Activated CD4-positive, alpha-beta T cell treated with anti-CD3 and anti-CD28 coated beads for 48 hours (primary cell): ENCODE results near the gene TSPAN4.

ENCODE experiments used
- DNase-seq: peaks from one replicate; pipeline ENCODE4 v3.0.0-alpha.2; 2020

The TSPAN4 gene

GRCh38 chr11:842370-843002 lies at the start of gene TSPAN4, which contains the start of gene POLR2L:
Gene TSPAN4, plus strand, starts transcription at chr11:842852. Its CDS starts 7,453 bp downstream, at chr11:850305.
Gene POLR2L, minus strand, starts transcription at chr11:842529. Its CDS starts 21 bp downstream, at chr11:842508.
- peak; percentile 93 for DNase-seq

DNA sequence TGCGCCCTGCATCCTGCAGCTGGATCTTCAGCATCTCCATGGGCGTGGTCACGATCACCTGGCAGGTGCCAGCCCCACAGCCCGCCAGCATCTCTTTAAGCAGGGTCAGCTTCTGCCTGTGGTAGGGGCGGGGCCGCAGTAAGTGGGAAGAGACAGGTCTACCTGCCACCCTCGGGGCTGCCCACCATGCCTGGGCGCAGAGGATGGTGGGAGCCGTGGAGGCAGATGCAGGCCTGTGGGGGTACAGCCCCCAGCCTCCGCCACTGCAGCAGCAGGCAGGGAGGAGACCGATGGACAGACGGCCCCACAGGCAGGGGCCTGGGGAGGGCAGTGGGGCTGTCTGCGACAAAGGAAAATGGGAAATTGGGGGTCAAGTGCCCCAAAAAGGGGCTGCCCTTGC lies 49.8 kb upstream of the TSPAN4 start:
- no peak for DNase-seq

DNA sequence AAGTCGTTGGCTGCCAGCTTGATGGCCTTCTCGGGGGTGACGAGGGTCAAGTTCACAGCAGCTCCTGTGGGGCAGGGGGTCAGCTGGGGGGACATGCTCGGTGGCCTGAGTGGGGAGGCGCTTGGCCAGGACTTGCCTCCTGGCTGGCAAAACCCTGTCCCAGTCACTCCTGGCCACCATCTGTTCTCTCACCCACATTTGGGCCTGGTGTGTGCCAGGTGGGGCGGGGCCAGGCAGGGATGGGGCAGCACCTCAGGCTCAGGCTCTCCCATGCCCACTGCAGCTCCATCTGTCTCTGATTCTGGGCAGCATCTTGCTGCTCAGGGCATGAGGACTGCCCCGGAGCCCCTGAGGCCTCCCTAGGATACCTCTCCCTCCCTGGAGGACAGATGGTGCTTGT lies 49.1 kb upstream of the TSPAN4 start:
- DNase-seq = no peak

GRCh38 chr11:794013-794765 lies 48.5 kb upstream of the TSPAN4 start:
- no peak for DNase-seq

GRCh38 chr11:794766-795633 lies 47.7 kb upstream of the TSPAN4 start:
- no peak for DNase-seq

- peak; percentile 90 for DNase-seq
Measured at GRCh38 chr11:795634-796564, 46.8 kb upstream of the TSPAN4 start.

GRCh38 chr11:796565-797295 lies 45.9 kb upstream of the TSPAN4 start:
- no peak for DNase-seq

GRCh38 chr11:797296-798092 lies 45.2 kb upstream of the TSPAN4 start:
- DNase-seq = peak; percentile 83

GRCh38 chr11:798093-798713 lies 44.4 kb upstream of the TSPAN4 start, which contains the start of gene SLC25A22:
Gene SLC25A22, minus strand, starts transcription at chr11:798281. Its CDS starts 3,275 bp downstream, at chr11:795006.
- peak; percentile 88 for DNase-seq

- DNase-seq = no peak
Measured at GRCh38 chr11:799641-800316, 42.9 kb upstream of the TSPAN4 start.

DNA sequence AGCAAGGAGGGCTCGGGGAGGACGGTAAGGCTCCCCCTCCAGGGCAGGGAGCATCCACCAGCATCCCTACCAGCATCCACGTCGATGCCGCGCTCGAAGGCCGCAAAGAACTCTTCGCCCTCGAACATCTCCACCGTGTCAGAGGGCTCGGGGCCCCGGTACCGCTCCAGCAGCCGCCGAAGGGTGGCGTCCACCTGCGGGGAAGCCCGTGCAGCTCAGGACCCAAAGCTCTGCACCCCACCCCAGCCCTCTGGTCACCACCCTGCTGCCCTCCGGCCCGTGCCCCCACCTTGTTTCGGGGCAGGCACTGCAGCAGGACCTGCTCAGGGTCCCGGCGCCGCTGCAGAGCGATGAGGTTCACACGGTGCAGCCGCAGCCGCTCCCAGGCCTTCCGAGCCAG lies 42.2 kb upstream of the TSPAN4 start:
- DNase-seq = no peak

GRCh38 chr11:801097-801780 lies 41.4 kb upstream of the TSPAN4 start:
- no peak for DNase-seq

- no peak for DNase-seq
Measured at GRCh38 chr11:802018-802617, 40.5 kb upstream of the TSPAN4 start.

DNA sequence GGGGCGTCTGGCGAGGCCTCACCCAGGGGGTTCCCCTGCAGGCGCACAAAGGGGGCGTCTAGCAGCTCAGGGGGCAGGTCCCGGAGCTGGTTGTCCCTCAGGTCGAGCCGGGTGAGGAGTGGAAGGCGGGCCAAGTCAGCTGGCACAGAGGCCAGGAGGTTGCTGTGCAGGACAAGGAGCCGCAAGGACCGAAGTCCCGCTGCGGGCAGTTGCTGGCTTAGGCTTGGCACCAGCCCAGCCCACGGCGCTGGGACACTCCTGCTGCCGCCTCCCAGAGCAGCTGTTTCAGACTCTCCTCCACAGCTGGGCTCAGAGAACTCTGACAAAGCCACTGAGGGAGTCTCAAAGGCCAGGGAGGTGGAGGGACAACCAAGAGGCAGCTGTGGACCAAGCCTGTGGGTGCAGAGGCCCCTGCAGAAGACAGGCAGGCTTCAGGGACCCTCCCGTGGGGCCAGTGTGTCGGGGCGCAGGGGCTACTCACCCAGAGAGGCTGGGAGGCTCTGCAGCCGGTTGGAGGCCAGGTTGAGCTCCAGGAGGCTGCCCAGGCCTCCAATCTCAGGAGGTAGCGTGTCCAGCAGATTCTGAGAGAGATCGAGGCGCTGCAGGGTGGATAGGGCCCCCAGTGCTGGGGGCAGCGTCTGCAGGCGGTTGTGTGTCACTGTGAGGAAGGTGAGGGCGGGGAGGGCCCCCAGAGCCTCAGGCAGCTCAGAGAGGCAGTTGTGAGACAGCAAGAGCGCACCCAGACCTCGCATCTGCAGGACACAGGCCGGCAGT lies 39.8 kb upstream of the TSPAN4 start:
- no peak for DNase-seq

- DNase-seq = no peak
Measured at GRCh38 chr11:803467-803742, 39.2 kb upstream of the TSPAN4 start.

DNA sequence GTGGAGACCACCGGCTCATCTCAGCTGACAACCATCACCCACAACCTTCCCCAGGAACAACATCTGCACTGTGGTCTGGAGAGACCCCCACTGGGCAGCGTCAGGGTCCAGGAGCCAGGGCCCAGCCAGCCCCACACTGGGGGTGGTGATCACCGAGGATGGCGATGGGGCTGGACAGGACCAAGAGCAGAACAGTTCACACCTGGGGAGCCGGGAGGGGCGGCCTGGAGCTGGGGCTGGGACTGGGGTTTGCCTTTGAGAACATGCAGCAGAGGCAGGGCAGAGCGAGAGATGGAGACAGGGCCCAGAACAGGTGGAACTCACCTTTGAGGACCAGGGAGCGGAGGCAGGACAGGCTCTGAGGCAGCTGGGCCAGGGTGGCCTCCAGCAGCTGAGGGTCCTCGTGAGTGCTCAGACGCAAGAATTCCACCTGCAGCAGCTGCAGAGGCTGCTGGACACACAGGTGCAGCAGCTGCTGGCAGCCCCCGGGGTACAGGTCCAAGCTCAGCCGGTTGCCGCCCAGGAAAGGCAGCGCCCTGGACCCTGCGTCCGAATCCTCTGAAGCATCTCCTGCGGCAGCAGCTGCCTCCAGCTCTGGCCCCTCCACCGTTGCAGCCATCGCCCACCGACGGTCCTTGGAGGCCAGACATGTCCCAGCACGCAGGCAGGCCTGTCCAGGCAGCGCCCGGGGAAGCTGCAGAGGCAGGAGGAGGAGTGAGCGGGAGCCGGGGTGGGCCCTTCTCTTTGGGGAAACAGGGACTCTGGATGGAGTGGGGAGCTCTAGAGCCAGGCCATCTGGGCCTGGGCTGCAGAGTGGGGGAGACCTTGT lies 38.7 kb upstream of the TSPAN4 start:
- DNase-seq = no peak

DNA sequence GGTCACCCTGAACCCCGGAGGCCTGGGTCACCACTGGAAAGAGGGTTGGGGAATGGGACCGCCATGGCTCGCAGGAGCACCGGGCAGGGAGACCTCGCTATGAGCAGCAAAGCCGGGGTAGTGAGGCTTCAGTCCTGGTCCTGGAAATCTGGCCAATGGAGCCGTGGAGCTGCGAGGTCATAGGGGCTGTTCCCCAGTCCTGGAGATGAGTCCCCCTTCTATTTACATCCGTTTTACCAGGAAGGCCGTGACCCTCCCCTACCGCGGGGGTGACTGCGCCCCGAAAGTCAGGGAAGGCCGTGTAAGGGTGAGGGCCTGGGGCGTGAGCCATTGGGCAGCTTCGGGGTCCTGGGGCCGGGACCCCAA lies 38.1 kb upstream of the TSPAN4 start:
- DNase-seq = no peak
